ENCODE measurements around the gene ARRDC2.

DNA sequence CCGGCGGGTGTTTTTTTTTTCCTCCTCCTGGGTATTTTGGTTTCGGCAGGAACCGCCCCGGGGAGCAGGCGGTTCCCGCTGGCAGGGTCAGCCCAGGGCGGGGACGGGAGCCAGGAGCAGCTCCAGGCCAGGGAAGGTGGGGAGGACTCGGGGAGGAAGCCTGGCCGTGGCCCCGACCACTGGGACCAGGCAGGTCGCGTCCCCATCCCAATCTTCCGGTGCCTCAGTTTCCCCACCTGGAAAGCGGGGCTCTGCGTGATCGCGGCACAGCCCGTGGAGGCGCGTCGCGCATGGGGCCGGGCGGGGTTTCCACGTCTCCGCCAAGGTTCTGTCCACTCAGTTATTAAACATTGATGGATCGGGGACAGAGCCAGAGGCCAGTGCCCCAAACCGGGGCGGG lies 43.9 kb downstream of the ARRDC2 start:
- TF ChIP-seq FOS (IDR thresholded peaks at IDR 0.05; ENCODE audit: borderline replicate concordance, extremely low read depth, insufficient read length) (no peak), STAT1 (conservative IDR thresholded peaks at IDR 0.05) (no peak), GABPA (IDR thresholded peaks at IDR 0.05; ENCODE audit: low read depth) (no peak), NBN (IDR thresholded peaks at IDR 0.05) (no peak), BHLHE40 (IDR thresholded peaks at IDR 0.05; ENCODE audit: borderline replicate concordance in 1 of 2, low read depth in 2 of 2, low read length in 1 of 2) (no peak), CEBPB (IDR thresholded peaks at IDR 0.05; ENCODE audit: borderline replicate concordance in 1 of 2, low read depth in 2 of 2, low read length in 2 of 2) (no peak), SIN3A (IDR thresholded peaks at IDR 0.05; ENCODE audit: low read depth, low read length) (no peak), POLR2A (IDR thresholded peaks at IDR 0.05; ENCODE audit: low read depth, low read length) (no peak), ZZZ3 (IDR thresholded peaks at IDR 0.05; ENCODE audit: control insufficient read depth, insufficient read length, low read depth) (no peak), EED (IDR thresholded peaks at IDR 0.05; ENCODE audit: low read depth) (no peak)
- TF ChIP-seq, protein P1, sequence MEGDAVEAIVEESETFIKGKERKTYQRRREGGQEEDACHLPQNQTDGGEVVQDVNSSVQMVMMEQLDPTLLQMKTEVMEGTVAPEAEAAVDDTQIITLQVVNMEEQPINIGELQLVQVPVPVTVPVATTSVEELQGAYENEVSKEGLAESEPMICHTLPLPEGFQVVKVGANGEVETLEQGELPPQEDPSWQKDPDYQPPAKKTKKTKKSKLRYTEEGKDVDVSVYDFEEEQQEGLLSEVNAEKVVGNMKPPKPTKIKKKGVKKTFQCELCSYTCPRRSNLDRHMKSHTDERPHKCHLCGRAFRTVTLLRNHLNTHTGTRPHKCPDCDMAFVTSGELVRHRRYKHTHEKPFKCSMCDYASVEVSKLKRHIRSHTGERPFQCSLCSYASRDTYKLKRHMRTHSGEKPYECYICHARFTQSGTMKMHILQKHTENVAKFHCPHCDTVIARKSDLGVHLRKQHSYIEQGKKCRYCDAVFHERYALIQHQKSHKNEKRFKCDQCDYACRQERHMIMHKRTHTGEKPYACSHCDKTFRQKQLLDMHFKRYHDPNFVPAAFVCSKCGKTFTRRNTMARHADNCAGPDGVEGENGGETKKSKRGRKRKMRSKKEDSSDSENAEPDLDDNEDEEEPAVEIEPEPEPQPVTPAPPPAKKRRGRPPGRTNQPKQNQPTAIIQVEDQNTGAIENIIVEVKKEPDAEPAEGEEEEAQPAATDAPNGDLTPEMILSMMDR (IDR thresholded peaks at IDR 0.05 in 2 of 3, conservative IDR thresholded peaks at IDR 0.05 in 1 of 3; ENCODE audit: control insufficient read depth in 2 of 3, extremely low read depth in 1 of 3, insufficient read depth in 1 of 3, low read depth in 3 of 3, low read length in 3 of 3), result no peak
- TF ChIP-seq, protein P2, sequence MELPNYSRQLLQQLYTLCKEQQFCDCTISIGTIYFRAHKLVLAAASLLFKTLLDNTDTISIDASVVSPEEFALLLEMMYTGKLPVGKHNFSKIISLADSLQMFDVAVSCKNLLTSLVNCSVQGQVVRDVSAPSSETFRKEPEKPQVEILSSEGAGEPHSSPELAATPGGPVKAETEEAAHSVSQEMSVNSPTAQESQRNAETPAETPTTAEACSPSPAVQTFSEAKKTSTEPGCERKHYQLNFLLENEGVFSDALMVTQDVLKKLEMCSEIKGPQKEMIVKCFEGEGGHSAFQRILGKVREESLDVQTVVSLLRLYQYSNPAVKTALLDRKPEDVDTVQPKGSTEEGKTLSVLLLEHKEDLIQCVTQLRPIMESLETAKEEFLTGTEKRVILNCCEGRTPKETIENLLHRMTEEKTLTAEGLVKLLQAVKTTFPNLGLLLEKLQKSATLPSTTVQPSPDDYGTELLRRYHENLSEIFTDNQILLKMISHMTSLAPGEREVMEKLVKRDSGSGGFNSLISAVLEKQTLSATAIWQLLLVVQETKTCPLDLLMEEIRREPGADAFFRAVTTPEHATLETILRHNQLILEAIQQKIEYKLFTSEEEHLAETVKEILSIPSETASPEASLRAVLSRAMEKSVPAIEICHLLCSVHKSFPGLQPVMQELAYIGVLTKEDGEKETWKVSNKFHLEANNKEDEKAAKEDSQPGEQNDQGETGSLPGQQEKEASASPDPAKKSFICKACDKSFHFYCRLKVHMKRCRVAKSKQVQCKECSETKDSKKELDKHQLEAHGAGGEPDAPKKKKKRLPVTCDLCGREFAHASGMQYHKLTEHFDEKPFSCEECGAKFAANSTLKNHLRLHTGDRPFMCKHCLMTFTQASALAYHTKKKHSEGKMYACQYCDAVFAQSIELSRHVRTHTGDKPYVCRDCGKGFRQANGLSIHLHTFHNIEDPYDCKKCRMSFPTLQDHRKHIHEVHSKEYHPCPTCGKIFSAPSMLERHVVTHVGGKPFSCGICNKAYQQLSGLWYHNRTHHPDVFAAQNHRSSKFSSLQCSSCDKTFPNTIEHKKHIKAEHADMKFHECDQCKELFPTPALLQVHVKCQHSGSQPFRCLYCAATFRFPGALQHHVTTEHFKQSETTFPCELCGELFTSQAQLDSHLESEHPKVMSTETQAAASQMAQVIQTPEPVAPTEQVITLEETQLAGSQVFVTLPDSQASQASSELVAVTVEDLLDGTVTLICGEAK (IDR thresholded peaks at IDR 0.05; ENCODE audit: borderline replicate concordance), result no peak
- TF ChIP-seq, protein P3, sequence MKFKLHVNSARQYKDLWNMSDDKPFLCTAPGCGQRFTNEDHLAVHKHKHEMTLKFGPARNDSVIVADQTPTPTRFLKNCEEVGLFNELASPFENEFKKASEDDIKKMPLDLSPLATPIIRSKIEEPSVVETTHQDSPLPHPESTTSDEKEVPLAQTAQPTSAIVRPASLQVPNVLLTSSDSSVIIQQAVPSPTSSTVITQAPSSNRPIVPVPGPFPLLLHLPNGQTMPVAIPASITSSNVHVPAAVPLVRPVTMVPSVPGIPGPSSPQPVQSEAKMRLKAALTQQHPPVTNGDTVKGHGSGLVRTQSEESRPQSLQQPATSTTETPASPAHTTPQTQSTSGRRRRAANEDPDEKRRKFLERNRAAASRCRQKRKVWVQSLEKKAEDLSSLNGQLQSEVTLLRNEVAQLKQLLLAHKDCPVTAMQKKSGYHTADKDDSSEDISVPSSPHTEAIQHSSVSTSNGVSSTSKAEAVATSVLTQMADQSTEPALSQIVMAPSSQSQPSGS (IDR thresholded peaks at IDR 0.05; ENCODE audit: low read length), result no peak
- TF ChIP-seq, protein P4, sequence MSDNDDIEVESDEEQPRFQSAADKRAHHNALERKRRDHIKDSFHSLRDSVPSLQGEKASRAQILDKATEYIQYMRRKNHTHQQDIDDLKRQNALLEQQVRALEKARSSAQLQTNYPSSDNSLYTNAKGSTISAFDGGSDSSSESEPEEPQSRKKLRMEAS (IDR thresholded peaks at IDR 0.05; ENCODE audit: low read depth, low read length), result no peak

Measured in GM12878 (cell line).